Ramos (cell line): ENCODE data around the gene PNMA6E.

Experiments
- in situ Hi-C: fragments of 300-500 bp; cut with MboI; formaldehyde crosslinking; loops from one replicate; pipeline ENCODE4 v1.14.3; 2022; ENCODE audit warnings: low sequenced_read_pairs; ENCODE audit not compliant: unreplicated experiment

PNMA6E gene

GRCh38 chrX:153401133-153401764, at the start of gene PNMA6E:
PNMA6E (minus strand) TSS chrX:153401350; CDS start chrX:153398849, 2,501 bp downstream.
- in situ Hi-C loops: no loop called here

GRCh38 chrX:153450949-153451277, 49.8 kb upstream of the PNMA6E start:
- in situ Hi-C loops: no loop called here

- in situ Hi-C loops: no loop called here
These were observed 49.2 kb upstream of the PNMA6E start for GRCh38 chrX:153450114-153450948.

GRCh38 chrX:153449368-153450113, 48.4 kb upstream of the PNMA6E start:
- in situ Hi-C loops: no loop called here

- in situ Hi-C loops: no loop called here
These were observed 47.6 kb upstream of the PNMA6E start for GRCh38 chrX:153448556-153449367.

GRCh38 chrX:153447581-153447960, 46.4 kb upstream of the PNMA6E start:
- in situ Hi-C loops: no loop called here

- in situ Hi-C loops: no loop called here
These were observed 45.9 kb upstream of the PNMA6E start for GRCh38 chrX:153446950-153447580.

GRCh38 chrX:153446636-153446936, 45.4 kb upstream of the PNMA6E start:
- in situ Hi-C loops: no loop called here

GRCh38 chrX:153445856-153446635, 44.9 kb upstream of the PNMA6E start, which contains the start of gene TREX2:
TREX2 (minus strand) TSS chrX:153446056; CDS start chrX:153445430, 626 bp downstream.
- in situ Hi-C loops: no loop called here

GRCh38 chrX:153445106-153445855, 44.1 kb upstream of the PNMA6E start:
- in situ Hi-C loops: no loop called here

GRCh38 chrX:153444333-153445011, 43.3 kb upstream of the PNMA6E start:
- in situ Hi-C loops: no loop called here

GRCh38 chrX:153443476-153444332, 42.6 kb upstream of the PNMA6E start:
- in situ Hi-C loops: no loop called here

- in situ Hi-C loops: no loop called here
These were observed 41.3 kb upstream of the PNMA6E start for GRCh38 chrX:153442463-153442862.

GRCh38 chrX:153441981-153442380, 40.8 kb upstream of the PNMA6E start:
- in situ Hi-C loops: no loop called here

GRCh38 chrX:153441296-153441695, 40.1 kb upstream of the PNMA6E start:
- in situ Hi-C loops: no loop called here

- in situ Hi-C loops: no loop called here
These were observed 39.5 kb upstream of the PNMA6E start for GRCh38 chrX:153440556-153441135.

- in situ Hi-C loops: no loop called here
These were observed 38.8 kb upstream of the PNMA6E start for GRCh38 chrX:153439977-153440376.
